Kidney epithelial cell (primary cell): ENCODE results near the gene HSPB1. TPM values are rescaled to one million over a fixed set of nuclear protein-coding genes. Genes with fewer than 3 reads are reported as not detected.
"Not testable (repeated sequence)": the region's sequence is repeated elsewhere in the genome, so short reads cannot be mapped to it uniquely, and the experiment has no call there.

Source experiments
- DNase-seq: peaks from one replicate; pipeline ENCODE4 v3.0.0-alpha.2; 2010; ENCODE audit warnings: low read depth
- H3K27me3 ChIP-seq: 2 replicates; pipeline ENCODE4 v1.6.0; 2011; ENCODE audit warnings: low read length; ENCODE audit not compliant: control insufficient read depth, insufficient read depth
- H3K36me3 ChIP-seq: 2 replicates; pipeline ENCODE4 v1.5.1; 2011; ENCODE audit warnings: low read length; ENCODE audit not compliant: control insufficient read depth, insufficient read depth
- H3K4me3 ChIP-seq: 2 replicates; pipeline ENCODE4 v1.5.1; 2011; ENCODE audit warnings: low read depth, mild to moderate bottlenecking, control low read depth, low read length
- total RNA-seq: library from RNA; depleted of rRNA; stranded (reverse); fragments of >200 nt; gene quantifications from 2 replicates; pipeline ENCODE4 v1.2.3, GENCODE V29; 2015
- TF ChIP-seq, protein P1 (sequence below): IDR thresholded peaks from 2 replicates; pipeline ENCODE4 v1.5.1; 2011; ENCODE audit warnings: mild to moderate bottlenecking, moderate library complexity, low read length, control low read depth, inconsistent platforms; ENCODE audit not compliant: insufficient read depth, poor library complexity, severe bottlenecking

Gene HSPB1
- total RNA-seq, 1 donor from 2014 or later, result 138 TPM

DNA sequence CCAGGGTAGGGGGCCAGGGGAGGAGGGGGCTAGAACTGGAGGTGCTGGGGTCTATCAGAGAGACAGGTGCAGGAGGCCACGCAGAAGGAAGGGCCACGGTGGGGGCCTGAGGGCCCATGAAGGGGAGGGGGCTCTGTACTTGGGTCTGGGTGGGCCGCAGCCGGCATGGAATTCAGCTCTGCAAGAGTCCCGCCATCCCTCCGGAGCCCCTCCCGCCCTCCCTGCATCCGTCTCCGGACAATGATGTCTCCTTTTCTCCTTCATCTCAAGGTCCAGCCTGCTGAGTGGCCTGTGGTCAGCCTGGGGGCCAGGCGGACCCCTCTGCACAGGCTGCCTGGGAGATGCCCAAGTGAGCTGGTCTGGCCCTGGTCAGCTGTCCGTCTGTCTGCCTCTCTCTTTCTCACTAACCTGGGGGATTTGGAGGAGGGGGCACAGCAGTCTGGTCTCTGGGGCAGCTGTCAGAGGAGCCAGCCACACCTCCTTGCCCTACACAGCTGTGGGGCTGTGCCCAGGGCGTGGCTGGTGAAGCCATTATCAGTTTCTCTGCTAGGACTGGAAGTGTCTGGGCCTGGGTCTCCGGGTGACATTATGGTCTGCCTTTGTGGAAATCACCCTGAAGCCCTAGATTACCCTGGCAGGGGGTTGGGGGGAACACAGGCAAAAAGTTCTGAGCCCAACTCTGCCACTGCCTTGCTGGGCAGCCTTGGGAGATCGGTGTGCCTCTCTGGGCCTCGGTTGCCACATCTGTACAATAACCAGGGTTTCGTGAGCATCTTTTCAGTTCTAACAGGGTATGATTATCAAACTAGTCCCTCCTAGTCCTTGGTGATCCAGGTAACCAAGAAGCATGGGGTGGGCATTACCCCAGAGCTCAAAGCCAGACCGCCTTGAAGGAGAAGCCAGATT, 19.0 kb upstream of the HSPB1 start:
- no peak for DNase-seq
- no peak overlapping the region for H3K4me3 ChIP-seq
- TF ChIP-seq, protein P1, sequence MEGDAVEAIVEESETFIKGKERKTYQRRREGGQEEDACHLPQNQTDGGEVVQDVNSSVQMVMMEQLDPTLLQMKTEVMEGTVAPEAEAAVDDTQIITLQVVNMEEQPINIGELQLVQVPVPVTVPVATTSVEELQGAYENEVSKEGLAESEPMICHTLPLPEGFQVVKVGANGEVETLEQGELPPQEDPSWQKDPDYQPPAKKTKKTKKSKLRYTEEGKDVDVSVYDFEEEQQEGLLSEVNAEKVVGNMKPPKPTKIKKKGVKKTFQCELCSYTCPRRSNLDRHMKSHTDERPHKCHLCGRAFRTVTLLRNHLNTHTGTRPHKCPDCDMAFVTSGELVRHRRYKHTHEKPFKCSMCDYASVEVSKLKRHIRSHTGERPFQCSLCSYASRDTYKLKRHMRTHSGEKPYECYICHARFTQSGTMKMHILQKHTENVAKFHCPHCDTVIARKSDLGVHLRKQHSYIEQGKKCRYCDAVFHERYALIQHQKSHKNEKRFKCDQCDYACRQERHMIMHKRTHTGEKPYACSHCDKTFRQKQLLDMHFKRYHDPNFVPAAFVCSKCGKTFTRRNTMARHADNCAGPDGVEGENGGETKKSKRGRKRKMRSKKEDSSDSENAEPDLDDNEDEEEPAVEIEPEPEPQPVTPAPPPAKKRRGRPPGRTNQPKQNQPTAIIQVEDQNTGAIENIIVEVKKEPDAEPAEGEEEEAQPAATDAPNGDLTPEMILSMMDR, result no peak
- peaks cover 50% of the 10 kb centered on the region for H3K27me3 ChIP-seq
- H3K36me3 ChIP-seq, result no peaks in the 10 kb centered on the region

DNA sequence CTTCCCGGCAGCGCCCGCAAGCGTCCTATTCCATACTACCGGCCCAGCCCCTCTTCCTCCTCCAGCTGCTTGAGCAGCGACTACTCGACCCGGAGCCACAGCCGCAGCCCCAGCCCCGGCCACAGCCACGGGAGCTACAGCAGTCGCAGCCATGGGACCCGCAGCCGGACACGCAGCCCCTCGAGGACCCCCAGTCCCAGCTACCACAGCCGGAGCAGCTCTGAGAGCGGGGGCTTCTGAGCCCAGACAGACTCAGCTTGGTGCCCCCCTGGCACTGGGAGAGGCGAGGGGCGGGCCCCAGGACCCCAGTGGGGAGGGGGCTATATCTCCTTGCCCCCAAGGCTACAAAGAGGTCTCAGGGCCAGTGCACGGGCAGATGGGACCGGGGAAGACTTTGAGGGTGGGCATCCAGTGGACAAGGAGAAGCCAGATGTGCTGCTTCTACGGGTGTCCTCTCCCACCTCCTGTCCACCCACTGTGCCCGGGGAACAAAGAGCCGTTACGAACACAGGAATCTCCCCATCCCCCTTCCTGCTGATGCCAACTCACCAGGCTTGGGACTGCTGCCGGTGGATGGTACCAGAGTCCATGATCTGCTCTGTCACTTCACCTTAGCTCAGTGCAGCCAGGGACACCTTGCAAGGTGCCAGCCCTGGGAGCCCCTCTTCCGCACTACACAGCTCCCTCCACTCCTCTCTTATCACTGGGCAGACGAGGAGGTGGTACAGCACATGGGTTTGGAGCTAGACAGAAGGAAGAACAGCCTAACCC, 16.7 kb upstream of the HSPB1 start:
- peaks cover 32% of the 10 kb centered on the region for H3K27me3 ChIP-seq
- H3K4me3 ChIP-seq, result no peak overlapping the region
- H3K36me3 ChIP-seq, result no peaks in the 10 kb centered on the region
- TF ChIP-seq, protein P1, result no peak
- no peak for DNase-seq

DNA sequence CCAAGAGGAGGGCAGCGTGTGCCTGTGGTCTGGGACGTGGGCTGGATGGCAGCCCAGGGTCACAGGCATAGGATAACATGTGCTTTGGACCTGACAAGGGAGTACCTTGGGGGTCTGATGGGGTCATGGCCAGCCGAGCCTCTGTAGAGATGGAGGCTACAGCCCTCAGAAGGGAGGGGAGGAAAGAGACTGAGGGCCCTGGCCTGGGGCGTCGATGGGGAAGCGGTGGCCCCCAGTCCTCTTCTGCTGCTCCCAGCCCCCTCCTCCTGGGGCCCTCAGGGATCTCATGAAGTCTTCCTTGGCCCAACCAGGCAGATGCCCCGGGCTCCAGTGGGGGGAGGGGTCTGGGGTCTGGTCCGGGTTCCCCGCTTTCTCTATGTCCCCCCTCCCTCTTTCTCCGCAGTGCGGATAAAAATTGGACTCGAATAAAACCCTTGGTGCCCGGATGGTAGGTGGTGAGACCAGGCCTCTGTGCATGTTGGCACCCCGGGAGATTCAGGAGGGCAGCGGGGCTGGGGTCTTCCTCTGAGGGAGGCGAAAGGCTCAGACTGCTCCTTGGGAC, 15.6 kb upstream of the HSPB1 start:
- no peak for DNase-seq
- Histone ChIP-seq H3K36me3 (no peaks in the 10 kb centered on the region), H3K4me3 (no peak overlapping the region), H3K27me3 (peaks cover 24% of the 10 kb centered on the region)
- TF ChIP-seq, protein P1, result no peak

DNA sequence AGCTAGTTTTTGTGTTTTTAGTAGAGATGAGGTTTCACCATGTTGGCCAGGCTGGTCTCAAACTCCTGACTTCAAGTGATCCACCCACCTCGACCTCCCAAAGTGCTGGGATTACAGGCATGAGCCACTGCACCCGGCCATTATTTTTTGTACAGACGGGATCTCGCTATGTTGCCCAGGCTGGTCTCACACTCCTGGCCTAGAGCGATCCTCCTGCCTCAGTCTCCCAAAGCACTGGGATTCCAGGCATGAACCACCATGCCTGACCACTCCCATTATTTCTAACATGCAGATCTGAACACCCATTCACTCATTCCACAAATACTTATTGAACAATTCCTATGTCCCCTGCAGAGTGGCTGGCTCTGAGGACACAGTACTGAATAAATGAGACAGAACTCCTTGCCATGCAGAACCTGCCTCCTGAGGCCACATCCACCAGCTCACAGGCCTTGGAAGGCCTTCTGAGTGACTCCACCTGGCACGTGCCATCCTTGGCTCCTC, 11.6 kb upstream of the HSPB1 start:
- not testable (repeated sequence) for H3K27me3 ChIP-seq, H3K4me3 ChIP-seq, H3K36me3 ChIP-seq, DNase-seq

DNA sequence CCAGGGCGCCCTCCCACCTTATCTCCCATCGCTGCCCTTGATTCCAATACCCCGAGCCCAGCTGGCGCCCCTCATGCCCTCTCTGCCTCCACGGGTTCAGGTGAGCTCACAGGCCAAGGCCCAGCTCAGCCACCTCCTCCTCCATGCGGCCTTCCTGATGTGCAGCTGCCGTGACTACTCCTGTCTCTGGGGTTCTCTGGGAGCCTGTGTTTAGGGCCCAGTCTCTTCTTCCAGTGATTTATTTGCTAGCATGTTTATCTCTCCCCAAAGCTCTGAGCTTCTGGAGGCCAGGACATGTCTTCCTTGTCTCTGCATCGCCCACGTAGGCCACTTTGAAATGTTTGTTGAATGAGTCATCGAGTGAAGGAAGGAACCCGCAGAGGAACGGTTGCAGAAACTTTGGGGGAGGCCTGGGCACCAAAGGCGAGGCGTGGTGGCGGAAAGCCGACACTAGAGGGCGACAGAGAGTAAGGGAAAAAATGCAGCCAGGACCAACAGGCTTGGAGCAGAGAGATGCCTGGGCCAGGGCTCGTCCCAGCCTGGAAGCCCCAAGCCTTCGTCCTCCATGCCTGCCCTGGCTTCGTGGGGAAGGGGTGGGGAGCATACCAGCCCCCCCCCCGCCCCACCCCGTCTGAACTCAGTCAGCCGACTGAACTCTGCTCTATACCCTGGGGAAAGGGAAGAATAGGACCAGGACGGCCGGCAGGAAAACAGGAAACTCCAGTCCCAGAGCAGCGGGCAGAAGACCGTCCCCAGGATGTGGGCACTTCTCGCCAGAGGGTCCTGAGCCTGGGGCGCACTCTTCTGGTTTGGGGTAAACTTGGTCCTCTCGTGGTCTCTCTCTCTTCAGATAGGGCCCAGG, 10.9 kb upstream of the HSPB1 start:
- Histone ChIP-seq H3K36me3 (no peaks in the 10 kb centered on the region), H3K4me3 (no peak overlapping the region), H3K27me3 (no peaks in the 10 kb centered on the region)
- peak; percentile 88 for DNase-seq
- TF ChIP-seq, protein P1, result peak; percentile 89
